Measurements from ENCODE around the gene IQCH.

- TF ChIP-seq CTCF (IDR thresholded peaks at IDR 0.05; ENCODE audit: low read depth, low read length, poor library complexity, severe bottlenecking) = peak; percentile 95
- no peak for TF ChIP-seq EZH2phosphoT487 (IDR thresholded peaks at IDR 0.05; ENCODE audit: borderline replicate concordance, low read length)
Observed at GRCh38 chr15:67456677-67457529, 202.3 kb downstream of the IQCH start.

Data from DOHH2 (cell line).